IPS DF 4.7 (cell line): ENCODE measurements around the gene GPR21.

Experiments
- DNase-seq: peaks from one replicate; pipeline ENCODE4 v3.0.0-alpha.2; 2013; ENCODE audit warnings: low spot score; ENCODE audit errors: extremely low read depth

The GPR21 gene

GRCh38 chr9:123033864-123034601 is 566 bp downstream of the GPR21 start:
- DNase-seq = no peak

- no peak for DNase-seq
Measured at GRCh38 chr9:123034881-123035510, 1.5 kb downstream of the GPR21 start.

- no peak for DNase-seq
Measured at GRCh38 chr9:123035791-123036190, 2.3 kb downstream of the GPR21 start.

GRCh38 chr9:123036893-123037545 is 3.6 kb downstream of the GPR21 start:
- no peak for DNase-seq

- DNase-seq = no peak
Measured at GRCh38 chr9:123039617-123040219, 6.3 kb downstream of the GPR21 start.

GRCh38 chr9:123040801-123041200 is 7.3 kb downstream of the GPR21 start:
- DNase-seq = no peak

GRCh38 chr9:123041489-123041888 is 8.0 kb downstream of the GPR21 start:
- DNase-seq = no peak

GRCh38 chr9:123043081-123043939 is 9.8 kb downstream of the GPR21 start:
- DNase-seq = no peak

GRCh38 chr9:123044586-123044985 is 11.1 kb downstream of the GPR21 start:
- no peak for DNase-seq

GRCh38 chr9:123046406-123047195 is 13.1 kb downstream of the GPR21 start:
- no peak for DNase-seq

GRCh38 chr9:123048748-123049147 is 15.3 kb downstream of the GPR21 start:
- no peak for DNase-seq

GRCh38 chr9:123049589-123050222 is 16.2 kb downstream of the GPR21 start:
- no peak for DNase-seq

GRCh38 chr9:123053046-123053445 is 19.6 kb downstream of the GPR21 start:
- no peak for DNase-seq

- no peak for DNase-seq
Measured at GRCh38 chr9:123053711-123054110, 20.2 kb downstream of the GPR21 start.

- no peak for DNase-seq
Measured at GRCh38 chr9:123058834-123059233, 25.4 kb downstream of the GPR21 start.

GRCh38 chr9:123059472-123060220 is 26.2 kb downstream of the GPR21 start:
- no peak for DNase-seq

- DNase-seq = no peak
Measured at GRCh38 chr9:123061216-123061615, 27.7 kb downstream of the GPR21 start.

GRCh38 chr9:123062351-123063176 is 29.1 kb downstream of the GPR21 start:
- no peak for DNase-seq
